C4-2B (cell line): ENCODE measurements around the gene RAB40A.

Experiments
- ZFX ChIP-seq: fragments of 450-650 bp; IDR thresholded peaks from 2 replicates; pipeline ENCODE4 v1.6.1; 2017
- TF ChIP-seq, protein P1 (sequence below): fragments of 450-650 bp; conservative IDR thresholded peaks from 2 replicates; pipeline ENCODE4 v1.5.1; 2017; ENCODE audit warnings: mild to moderate bottlenecking

DNA sequence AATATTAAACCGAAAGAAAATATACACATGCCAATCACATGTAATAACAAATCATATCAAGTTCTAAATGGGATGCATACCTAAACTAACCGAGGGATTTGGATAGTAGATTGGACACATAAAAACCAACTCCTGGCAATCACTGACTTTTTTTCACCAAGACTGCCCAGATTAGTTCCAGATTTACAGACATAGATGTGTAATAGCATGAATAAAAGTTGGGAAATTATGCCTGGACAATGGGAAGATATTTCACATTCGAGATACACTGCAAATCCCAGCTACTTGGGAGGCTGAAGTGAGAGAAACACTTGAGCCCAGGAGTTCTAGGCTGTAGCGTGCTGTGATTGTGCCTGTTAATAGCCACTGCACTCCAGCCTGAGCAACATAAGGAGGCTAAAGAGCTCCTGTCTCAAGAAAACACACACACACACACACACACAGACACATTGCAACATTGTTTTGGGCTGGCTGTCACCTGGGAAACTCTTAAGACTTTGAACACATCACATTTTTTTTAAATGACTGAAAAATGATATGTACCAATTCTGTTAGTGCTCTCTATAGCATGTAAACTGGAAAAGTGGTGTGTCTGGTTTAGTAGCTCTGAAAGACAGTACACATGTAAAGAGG lies 5.7 kb downstream of the RAB40A start:
- TF ChIP-seq, protein P1, sequence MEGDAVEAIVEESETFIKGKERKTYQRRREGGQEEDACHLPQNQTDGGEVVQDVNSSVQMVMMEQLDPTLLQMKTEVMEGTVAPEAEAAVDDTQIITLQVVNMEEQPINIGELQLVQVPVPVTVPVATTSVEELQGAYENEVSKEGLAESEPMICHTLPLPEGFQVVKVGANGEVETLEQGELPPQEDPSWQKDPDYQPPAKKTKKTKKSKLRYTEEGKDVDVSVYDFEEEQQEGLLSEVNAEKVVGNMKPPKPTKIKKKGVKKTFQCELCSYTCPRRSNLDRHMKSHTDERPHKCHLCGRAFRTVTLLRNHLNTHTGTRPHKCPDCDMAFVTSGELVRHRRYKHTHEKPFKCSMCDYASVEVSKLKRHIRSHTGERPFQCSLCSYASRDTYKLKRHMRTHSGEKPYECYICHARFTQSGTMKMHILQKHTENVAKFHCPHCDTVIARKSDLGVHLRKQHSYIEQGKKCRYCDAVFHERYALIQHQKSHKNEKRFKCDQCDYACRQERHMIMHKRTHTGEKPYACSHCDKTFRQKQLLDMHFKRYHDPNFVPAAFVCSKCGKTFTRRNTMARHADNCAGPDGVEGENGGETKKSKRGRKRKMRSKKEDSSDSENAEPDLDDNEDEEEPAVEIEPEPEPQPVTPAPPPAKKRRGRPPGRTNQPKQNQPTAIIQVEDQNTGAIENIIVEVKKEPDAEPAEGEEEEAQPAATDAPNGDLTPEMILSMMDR: no peak
- TF ChIP-seq ZFX: no peak
